ENCODE measurements around the gene TDRKH. TPM values are rescaled to one million over a fixed set of nuclear protein-coding genes. Genes with fewer than 3 reads are reported as not detected.

Gene TDRKH
- total RNA-seq, 1 experiment from 2014 or later: 11.1 TPM

DNA sequence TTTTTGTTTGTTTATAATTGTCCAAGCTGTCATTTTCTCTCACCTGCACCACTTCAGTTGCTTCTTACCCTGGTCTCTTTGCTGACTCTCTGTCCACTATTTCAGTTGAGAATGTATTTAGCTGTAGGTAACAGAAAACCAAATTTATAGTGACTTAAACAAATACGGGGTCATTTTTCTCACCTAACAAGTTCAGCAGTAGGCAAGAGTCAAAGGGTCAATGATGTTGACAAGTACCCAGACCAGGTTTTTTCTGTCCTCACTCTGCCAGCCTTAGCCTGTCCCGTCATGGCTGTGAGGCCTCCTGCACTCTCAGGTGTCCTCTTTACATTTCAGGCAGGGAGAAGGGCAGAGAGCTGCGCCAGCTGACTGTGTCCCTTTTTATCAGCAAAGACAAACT, 57.2 kb downstream of the TDRKH start:
- CTCF ChIA-PET: no interaction called here
- H3K27ac ChIP-seq (ENCODE audit: low read depth, low read length): no peak overlapping the region
- H4K20me1 ChIP-seq (ENCODE audit: insufficient read depth): no peaks in the 10 kb centered on the region

DNA sequence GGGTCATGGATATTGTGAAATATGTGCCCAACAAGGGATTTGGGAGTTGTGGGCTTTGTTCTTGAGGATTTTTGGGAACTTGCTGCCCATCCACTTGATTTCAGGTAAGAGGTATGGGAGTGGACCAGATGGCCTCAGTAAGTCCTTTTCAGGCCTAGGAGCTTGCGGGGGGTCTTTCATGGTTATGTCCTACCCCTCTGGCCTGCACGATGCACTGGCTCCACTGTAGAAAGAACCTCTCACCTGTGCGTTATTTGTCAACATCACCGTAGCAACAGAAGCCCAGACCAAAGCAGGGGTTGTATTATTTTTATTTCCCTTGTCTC, 60.4 kb downstream of the TDRKH start:
- 0 out of 4 replicates have a peak, but pooled peaks cover 0 to 2% of the 10 kb centered on the region in 2 experiments for H3K4me1 ChIP-seq (ENCODE audit: control insufficient read depth in 1 of 2, insufficient read depth in 2 of 2, low read length in 2 of 2)
- H3K27me3 ChIP-seq (ENCODE audit: insufficient read depth, low read length): no peaks in the 10 kb centered on the region
- no peaks in the 10 kb centered on the region for H4K20me1 ChIP-seq (ENCODE audit: insufficient read depth)
- H3K9me3 ChIP-seq (ENCODE audit: control insufficient read depth in 1 of 2, insufficient read depth in 1 of 2, low read depth in 1 of 2, low read length in 2 of 2): no peaks in the 10 kb centered on the region
- no peak overlapping the region for H3K27ac ChIP-seq (ENCODE audit: low read depth, low read length)
- intact Hi-C loops (cut with micrococcal nuclease): no loop called here
- H3K4me2 ChIP-seq (ENCODE audit: low read length): no peak overlapping the region
- H3K4me3 ChIP-seq (replicated peaks in 1 of 2; ENCODE audit: low read depth in 1 of 2, low read length in 2 of 2): no peak overlapping the region
- no peaks in the 10 kb centered on the region for H3K9me2 ChIP-seq (ENCODE audit: insufficient read depth)
- ChIA-PET CTCF (no interaction called here), POLR2A (no interaction called here), RAD21 (ENCODE audit: low non-redundant PET in 1 of 2, low total read pairs in 2 of 2, uncharacterized antibody in 2 of 2, unreplicated experiment in 2 of 2) (no interaction called here)
- no peaks in the 10 kb centered on the region for H3K79me2 ChIP-seq (ENCODE audit: insufficient read depth, low read length)
- no peaks in the 10 kb centered on the region for H3K36me3 ChIP-seq (ENCODE audit: control insufficient read depth in 1 of 2, insufficient read depth in 2 of 2, low read length in 2 of 2)
- BruUV-seq (replicated peaks): no TSS peak
- TF ChIP-seq JUND (IDR thresholded peaks at IDR 0.05): no peak
- TF ChIP-seq YY1 (IDR thresholded peaks at IDR 0.05; ENCODE audit: extremely low read depth, insufficient replicate concordance, low read depth, low read length): no peak
- TF ChIP-seq EZH2 (IDR thresholded peaks at IDR 0.05): no peak
- TF ChIP-seq ATF3 (IDR thresholded peaks at IDR 0.05): no peak
- TF ChIP-seq, protein P1, sequence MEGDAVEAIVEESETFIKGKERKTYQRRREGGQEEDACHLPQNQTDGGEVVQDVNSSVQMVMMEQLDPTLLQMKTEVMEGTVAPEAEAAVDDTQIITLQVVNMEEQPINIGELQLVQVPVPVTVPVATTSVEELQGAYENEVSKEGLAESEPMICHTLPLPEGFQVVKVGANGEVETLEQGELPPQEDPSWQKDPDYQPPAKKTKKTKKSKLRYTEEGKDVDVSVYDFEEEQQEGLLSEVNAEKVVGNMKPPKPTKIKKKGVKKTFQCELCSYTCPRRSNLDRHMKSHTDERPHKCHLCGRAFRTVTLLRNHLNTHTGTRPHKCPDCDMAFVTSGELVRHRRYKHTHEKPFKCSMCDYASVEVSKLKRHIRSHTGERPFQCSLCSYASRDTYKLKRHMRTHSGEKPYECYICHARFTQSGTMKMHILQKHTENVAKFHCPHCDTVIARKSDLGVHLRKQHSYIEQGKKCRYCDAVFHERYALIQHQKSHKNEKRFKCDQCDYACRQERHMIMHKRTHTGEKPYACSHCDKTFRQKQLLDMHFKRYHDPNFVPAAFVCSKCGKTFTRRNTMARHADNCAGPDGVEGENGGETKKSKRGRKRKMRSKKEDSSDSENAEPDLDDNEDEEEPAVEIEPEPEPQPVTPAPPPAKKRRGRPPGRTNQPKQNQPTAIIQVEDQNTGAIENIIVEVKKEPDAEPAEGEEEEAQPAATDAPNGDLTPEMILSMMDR (IDR thresholded peaks at IDR 0.05 in 2 of 3, conservative IDR thresholded peaks at IDR 0.05 in 1 of 3; ENCODE audit: borderline replicate concordance in 1 of 3, insufficient read depth in 1 of 3, low read depth in 2 of 3, low read length in 2 of 3): no peak
- no peak for TF ChIP-seq EZH2phosphoT487 (IDR thresholded peaks at IDR 0.05; ENCODE audit: borderline replicate concordance)
- DNase-seq (ENCODE audit: low read depth, low spot score) (no peak), ATAC-seq (no peak)
- no peak overlapping the region for H2AFZ ChIP-seq (ENCODE audit: low read depth, low read length, poor library complexity, severe bottlenecking)
- H3K9ac ChIP-seq (ENCODE audit: low read length): no peak overlapping the region

More for the DNA sequence above, 57.2 kb downstream of the TDRKH start:
- DNase-seq (ENCODE audit: low read depth, low spot score): no peak
- Histone ChIP-seq H3K4me3 (replicated peaks in 1 of 2; ENCODE audit: low read depth in 1 of 2, low read length in 2 of 2) (no peak overlapping the region), H3K27me3 (ENCODE audit: insufficient read depth, low read length) (no peaks in the 10 kb centered on the region), H3K4me1 (ENCODE audit: control insufficient read depth in 1 of 2, insufficient read depth in 2 of 2, low read length in 2 of 2) (0 out of 4 replicates have a peak, but pooled peaks cover 0 to 4% of the 10 kb centered on the region in 2 experiments), H3K4me2 (ENCODE audit: low read length) (no peak overlapping the region), H3K79me2 (ENCODE audit: insufficient read depth, low read length) (no peaks in the 10 kb centered on the region), H3K36me3 (ENCODE audit: control insufficient read depth in 1 of 2, insufficient read depth in 2 of 2, low read length in 2 of 2) (no peaks in the 10 kb centered on the region), H3K9me2 (ENCODE audit: insufficient read depth) (no peaks in the 10 kb centered on the region), H2AFZ (ENCODE audit: low read depth, low read length, poor library complexity, severe bottlenecking) (no peak overlapping the region), H3K9ac (ENCODE audit: low read length) (no peak overlapping the region), H3K9me3 (ENCODE audit: control insufficient read depth in 1 of 2, insufficient read depth in 1 of 2, low read depth in 1 of 2, low read length in 2 of 2) (peaks cover 0 to 7% of the 10 kb centered on the region in 2 experiments; a peak in 1 of 4 replicates)
- TF ChIP-seq FOSL1 (IDR thresholded peaks at IDR 0.05; ENCODE audit: low read depth): no peak
- TF ChIP-seq TCF7L2 (IDR thresholded peaks at IDR 0.05; ENCODE audit: borderline replicate concordance, extremely low read depth, insufficient read depth, insufficient read length): no peak
- TF ChIP-seq SIN3A (IDR thresholded peaks at IDR 0.05; ENCODE audit: low read depth): no peak
- TF ChIP-seq CBX3 (IDR thresholded peaks at IDR 0.05; ENCODE audit: low read depth): no peak
- no peak for TF ChIP-seq SP1 (IDR thresholded peaks at IDR 0.05; ENCODE audit: low read depth)
- no peak for TF ChIP-seq ZBTB33 (IDR thresholded peaks at IDR 0.05; ENCODE audit: extremely low read depth, insufficient replicate concordance, low read length)
- TF ChIP-seq ELF1 (IDR thresholded peaks at IDR 0.05; ENCODE audit: borderline replicate concordance, low read depth): no peak
- no peak for TF ChIP-seq EGR1 (IDR thresholded peaks at IDR 0.05; ENCODE audit: low read depth)
- ChIA-PET POLR2A (interaction anchor here (2.5 kb wide), 1 partner anchor 193 kb away, joined by 10 read pairs; the partner anchor contains the start of gene TUFT1), RAD21 (ENCODE audit: low non-redundant PET in 1 of 2, low total read pairs in 2 of 2, uncharacterized antibody in 2 of 2, unreplicated experiment in 2 of 2) (no interaction called here)
- ATAC-seq: no peak
- intact Hi-C loops (cut with micrococcal nuclease): no loop called here
- BruUV-seq (replicated peaks): no TSS peak

Measured in HCT116 (cell line).